Stomach (tissue), 9 donors: ENCODE results near the gene SCCPDH. TPM values are rescaled to one million over a fixed set of nuclear protein-coding genes. Genes with fewer than 3 reads are reported as not detected.

Experiments
- DNase-seq, 2 donors: peaks; one replicate each; pipeline versions ENCODE4 v3.0.0 to v3.0.0-alpha.2; 2013 to 2019
- H3K27ac ChIP-seq, 5 donors: fragments of 200-600 bp in 4 of 5; sonication (generic) in 4 of 5; one replicate each; pipeline ENCODE4 v1.5.1; 2013 to 2019; ENCODE audit warnings: mild to moderate bottlenecking in 1 of 5, moderate library complexity in 1 of 5
- H3K27me3 ChIP-seq, 3 donors: fragments of 200-600 bp; sonication (generic); one replicate each; pipeline ENCODE4 v1.5.1; 2017 to 2019; ENCODE audit warnings: mixed run types in 1 of 3
- H3K36me3 ChIP-seq, 4 donors: fragments of 200-600 bp; sonication (generic); 1 replicate in 3 of 4; 2 replicates in 1 of 4; pipeline ENCODE4 v1.5.1; 2016 to 2019
- H3K4me1 ChIP-seq, 4 donors: fragments of 200-600 bp; sonication (generic); one replicate each; pipeline ENCODE4 v1.5.1; 2016 to 2019
- H3K4me3 ChIP-seq, 4 donors: fragments of 200-600 bp; sonication (generic) in 3 of 4; one replicate each; pipeline ENCODE4 v1.5.1; 2016 to 2019; ENCODE audit warnings: mild to moderate bottlenecking in 1 of 4
- H3K9me3 ChIP-seq, 4 donors: fragments of 200-600 bp; sonication (generic); one replicate each; pipeline ENCODE4 v1.5.1; 2016 to 2019
- CTCF ChIP-seq, 7 experiments: fragments of 450-650 bp in 4 of 7; fragments of 200-600 bp in 3 of 7; sonication (generic) in 3 of 7; IDR thresholded peaks; one replicate each; pipeline ENCODE4 v1.5.1; 2016 to 2019; ENCODE audit warnings: antibody characterized with exemption in 7 of 7, control low read depth in 2 of 7, mild to moderate bottlenecking in 1 of 7
- EP300 ChIP-seq: sonication (generic); formaldehyde crosslinking; IDR thresholded peaks from one replicate; pipeline ENCODE4 v1.6.1; 2017; ENCODE audit warnings: antibody characterized with exemption
- POLR2A ChIP-seq, 4 donors: fragments of 450-650 bp; IDR thresholded peaks; one replicate each; pipeline ENCODE4 v1.6.1; 2016; ENCODE audit warnings: antibody characterized with exemption in 4 of 4, control low read depth in 2 of 4, mild to moderate bottlenecking in 1 of 4, moderate library complexity in 1 of 4
- POLR2AphosphoS5 ChIP-seq, 3 donors: sonication (generic); formaldehyde crosslinking; IDR thresholded peaks; one replicate each; pipeline ENCODE4 v1.6.1; 2016; ENCODE audit warnings: antibody characterized with exemption in 3 of 3
- WGBS, 5 donors: extraction: QIAGEN DNeasy Blood & Tissue Kit in 3 of 5; methylation state at CpG; one replicate each; pipeline versions ENCODE4 v1.1.5 to v1.1.7; 2013 to 2018; 5-methylcytosine and 5-hydroxymethylcytosine counted together
- intact Hi-C: fragments of 100-400 bp; cut with DNase I; formaldehyde crosslinking; loops from one replicate; pipeline ENCODE4 v1.15.1; 2023; ENCODE audit warnings: low total_unique reads
- polyA plus RNA-seq, 3 donors: library from polyadenylated mRNA; stranded (reverse); fragments of 200-250 nt; gene quantifications; one replicate each; pipeline ENCODE4 v1.2.3, GENCODE V29; 2013
- total RNA-seq, 5 donors: library from RNA; depleted of rRNA; stranded (reverse); fragments of >200 nt; gene quantifications; one replicate each; pipeline versions ENCODE4 v1.1.0 to v1.2.3, GENCODE V29; 2014 to 2016
- donor health status: healthy with polysubstance abuse.
- donor health status: Bipolar disorder and iron deficiency.
- donor health status: healthy.

SCCPDH gene
- total and polyA plus RNA-seq, 8 donors = 13.4 to 66.3 (median 20.7) TPM

GRCh38 chr1:246795906-246796694, 71.9 kb downstream of the SCCPDH start:
- no peaks in the 10 kb centered on the region for H3K36me3 ChIP-seq
- peaks cover 6 to 9% (median 8%) of the 10 kb centered on the region in 4 donors for H3K4me1 ChIP-seq
- WGBS, 5 donors = 88 to 94% (median 93%) methylated on average over 24 to 30 of the region's 30 CpGs
- intact Hi-C loops = no loop called here
- TF ChIP-seq POLR2A (IDR thresholded peaks at IDR 0.05) (no peak), POLR2AphosphoS5 (IDR thresholded peaks at IDR 0.05) (no peak), EP300 (no peak)
- H3K27ac ChIP-seq = no peak overlapping the region
- no peak for DNase-seq
- peaks cover 0 to 43% (median 0%) of the 10 kb centered on the region in 3 donors for H3K27me3 ChIP-seq
- no peak overlapping the region for H3K4me3 ChIP-seq
- no peaks in the 10 kb centered on the region for H3K9me3 ChIP-seq

- peaks cover 0 to 39% (median 0%) of the 10 kb centered on the region in 3 donors for H3K27me3 ChIP-seq
- no peak for DNase-seq
- no peaks in the 10 kb centered on the region for H3K36me3 ChIP-seq
- H3K27ac ChIP-seq = no peak overlapping the region
- peaks cover 6 to 9% (median 8%) of the 10 kb centered on the region in 4 donors for H3K4me1 ChIP-seq
- H3K9me3 ChIP-seq = no peaks in the 10 kb centered on the region
- TF ChIP-seq POLR2AphosphoS5 (IDR thresholded peaks at IDR 0.05) (no peak), POLR2A (IDR thresholded peaks at IDR 0.05) (no peak), CTCF (IDR thresholded peaks at IDR 0.05) (no peak)
- H3K4me3 ChIP-seq = no peak overlapping the region
- intact Hi-C loops = no loop called here
- WGBS, 5 donors = 72 to 87% (median 80%) methylated on average over 8 of the region's 8 CpGs
These were observed 72.9 kb downstream of the SCCPDH start for GRCh38 chr1:246797157-246797556.

GRCh38 chr1:246797597-246797996, 73.4 kb downstream of the SCCPDH start:
- H3K36me3 ChIP-seq = no peaks in the 10 kb centered on the region
- peaks cover 0 to 38% (median 0%) of the 10 kb centered on the region in 3 donors for H3K27me3 ChIP-seq
- TF ChIP-seq POLR2AphosphoS5 (IDR thresholded peaks at IDR 0.05) = no peak
- TF ChIP-seq POLR2A (IDR thresholded peaks at IDR 0.05) = no peak
- no peak for TF ChIP-seq CTCF (IDR thresholded peaks at IDR 0.05)
- TF ChIP-seq EP300 = no peak
- 84 to 92% (median 87%) methylated on average over 11 of the region's 11 CpGs for WGBS, 5 donors
- H3K4me3 ChIP-seq = no peak overlapping the region
- no peaks in the 10 kb centered on the region for H3K9me3 ChIP-seq
- no peak for DNase-seq
- peaks cover 6 to 9% (median 8%) of the 10 kb centered on the region in 4 donors for H3K4me1 ChIP-seq
- H3K27ac ChIP-seq = no peak overlapping the region
- intact Hi-C loops = no loop called here

- Histone ChIP-seq H3K36me3 (no peaks in the 10 kb centered on the region), H3K27ac (no peak overlapping the region), H3K9me3 (no peaks in the 10 kb centered on the region), H3K4me1 (peaks cover 6 to 9% (median 8%) of the 10 kb centered on the region in 4 donors), H3K27me3 (peaks cover 0 to 33% (median 0%) of the 10 kb centered on the region in 3 donors), H3K4me3 (no peak overlapping the region)
- WGBS, 5 donors = 55 to 73% (median 57%) methylated on average over 4 of the region's 4 CpGs
- DNase-seq = no peak
- intact Hi-C loops = no loop called here
- TF ChIP-seq CTCF (IDR thresholded peaks at IDR 0.05) (no peak), POLR2AphosphoS5 (IDR thresholded peaks at IDR 0.05) (no peak), POLR2A (IDR thresholded peaks at IDR 0.05) (no peak), EP300 (no peak)
These were observed 73.9 kb downstream of the SCCPDH start for GRCh38 chr1:246798107-246798506.
